H1 (cell line): ENCODE data around the gene RNU6-1. TPM values are rescaled to one million over a fixed set of nuclear protein-coding genes. Genes with fewer than 3 reads are reported as not detected.

Experiments used
- EP300 ChIP-seq, 2 experiments: IDR thresholded peaks; 1 replicate in 1 of 2; 2 replicates in 1 of 2; pipeline ENCODE4 v1.6.1; 2011 to 2012; ENCODE audit warnings: low read depth in 2 of 2, low read length in 2 of 2, mild to moderate bottlenecking in 2 of 2, borderline replicate concordance in 1 of 2, inconsistent platforms in 1 of 2, moderate library complexity in 1 of 2
- FOSL1 ChIP-seq: IDR thresholded peaks from 2 replicates; pipeline ENCODE4 v1.6.1; 2011; ENCODE audit warnings: mild to moderate bottlenecking, low read depth, low read length, moderate library complexity; ENCODE audit not compliant: insufficient read depth
- GTF2F1 ChIP-seq: IDR thresholded peaks from 2 replicates; pipeline ENCODE4 v1.6.1; 2012; ENCODE audit warnings: low read depth, low read length, improper control_type of control experiment, borderline replicate concordance
- PHF8 ChIP-seq: fragments of 200-600 bp; sonication (generic); conservative IDR thresholded peaks from 2 replicates; pipeline ENCODE4 v1.7.1; 2012; ENCODE audit warnings: low read depth, mild to moderate bottlenecking, inconsistent platforms, low read length, moderate library complexity
- POU5F1 ChIP-seq: IDR thresholded peaks from 2 replicates; pipeline ENCODE4 v1.6.1; 2011; ENCODE audit warnings: low read depth, mild to moderate bottlenecking, low read length, moderate library complexity
- RXRA ChIP-seq: IDR thresholded peaks from 2 replicates; pipeline ENCODE4 v1.6.1; 2011; ENCODE audit warnings: low read depth, mild to moderate bottlenecking, low read length, moderate library complexity; ENCODE audit not compliant: insufficient read depth
- TAF1 ChIP-seq: IDR thresholded peaks from 2 replicates; pipeline ENCODE4 v1.6.1; 2011; ENCODE audit warnings: mild to moderate bottlenecking, low read depth, low read length
- polyA plus RNA-seq, 7 experiments: library from polyadenylated mRNA; depleted of rRNA in 3 of 7; stranded (reverse) in 5 of 7; unstranded in 2 of 7; fragments of >200 nt in 5 of 7; fragments of 200-250 nt in 2 of 7; gene quantifications; 1 replicate in 5 of 7; 2 replicates in 1 of 7; 4 replicates in 1 of 7; pipeline versions ENCODE4 v1.2.1 to v1.2.3, GENCODE V29; 2011 to 2013; ENCODE audit warnings: missing spikeins in 2 of 7, mixed read lengths in 2 of 7
- total RNA-seq: library from RNA; stranded (reverse); fragmentation: NEBNext Ultra II Directional; extraction: Animal tissue kit (Norgen Biotek cat#: 25700); gene quantifications from 2 replicates; pipeline ENCODE4 v1.2.1, GENCODE V29; 2021

The RNU6-1 gene
- total and polyA plus RNA-seq, 2 of the 8 experiments (the other 6 are each of a cell fraction or from before 2014, with no cell fraction given) = not detected

DNA sequence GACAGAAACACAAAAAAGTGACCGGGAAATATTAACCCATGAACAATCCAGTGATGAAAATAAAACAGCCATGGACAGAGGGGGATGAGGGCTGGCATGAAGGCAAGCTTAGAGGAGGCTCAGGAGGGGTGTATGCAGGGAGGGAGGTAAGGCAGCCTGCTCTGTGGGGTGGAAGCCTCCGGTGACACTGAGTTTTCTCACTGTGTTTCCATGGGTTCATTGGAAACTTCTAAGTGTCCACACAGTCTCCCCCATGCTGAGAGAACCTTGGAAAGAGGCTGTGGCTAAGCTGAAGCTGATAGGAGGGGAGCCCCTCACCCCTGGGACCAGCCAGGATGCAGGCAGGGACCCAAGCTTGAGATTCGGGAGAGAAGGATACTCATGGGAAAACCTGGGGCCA lies 21.4 kb downstream of the RNU6-1 start (continued):
- TF ChIP-seq RXRA (no peak), TAF1 (no peak), POU5F1 (no peak), EP300 (IDR thresholded peaks at IDR 0.05; ENCODE audit: borderline replicate concordance in 1 of 2, low read depth in 2 of 2, low read length in 2 of 2) (no peak), FOSL1 (no peak), PHF8 (no peak), GTF2F1 (no peak)
